Femur (tissue), 1 donor: ENCODE data around the gene PCDHGC3.

ENCODE experiments used
- DNase-seq: peaks from one replicate; pipeline ENCODE4 v3.0.0-alpha.2; 2017

Gene PCDHGC3

DNA sequence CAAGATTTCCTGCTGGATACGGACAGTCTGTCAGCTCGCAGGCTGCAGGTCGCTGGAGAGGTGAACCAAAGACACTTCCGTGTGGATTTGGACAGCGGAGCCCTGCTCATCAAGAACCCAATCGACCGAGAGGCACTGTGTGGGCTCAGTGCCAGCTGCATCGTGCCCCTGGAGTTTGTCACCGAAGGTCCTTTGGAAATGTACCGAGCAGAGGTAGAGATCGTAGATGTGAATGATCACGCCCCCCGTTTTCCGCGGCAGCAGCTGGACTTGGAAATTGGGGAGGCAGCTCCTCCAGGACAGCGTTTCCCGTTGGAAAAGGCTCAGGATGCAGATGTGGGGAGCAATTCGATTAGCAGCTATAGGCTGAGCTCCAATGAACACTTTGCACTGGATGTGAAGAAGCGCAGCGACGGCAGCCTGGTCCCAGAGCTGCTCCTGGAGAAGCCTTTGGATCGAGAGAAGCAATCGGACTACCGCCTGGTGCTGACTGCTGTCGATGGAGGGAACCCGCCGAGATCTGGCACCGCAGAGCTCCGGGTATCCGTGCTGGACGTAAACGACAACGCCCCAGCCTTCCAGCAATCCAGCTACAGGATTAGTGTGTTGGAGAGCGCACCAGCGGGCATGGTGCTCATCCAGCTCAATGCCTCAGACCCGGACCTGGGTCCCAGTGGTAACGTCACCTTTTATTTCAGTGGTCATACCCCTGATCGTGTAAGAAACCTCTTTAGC is 9.7 kb downstream of the PCDHGC3 start:
- no peak for DNase-seq

- no peak for DNase-seq
Measured at GRCh38 chr5:141486091-141486490, 10.3 kb downstream of the PCDHGC3 start.

DNA sequence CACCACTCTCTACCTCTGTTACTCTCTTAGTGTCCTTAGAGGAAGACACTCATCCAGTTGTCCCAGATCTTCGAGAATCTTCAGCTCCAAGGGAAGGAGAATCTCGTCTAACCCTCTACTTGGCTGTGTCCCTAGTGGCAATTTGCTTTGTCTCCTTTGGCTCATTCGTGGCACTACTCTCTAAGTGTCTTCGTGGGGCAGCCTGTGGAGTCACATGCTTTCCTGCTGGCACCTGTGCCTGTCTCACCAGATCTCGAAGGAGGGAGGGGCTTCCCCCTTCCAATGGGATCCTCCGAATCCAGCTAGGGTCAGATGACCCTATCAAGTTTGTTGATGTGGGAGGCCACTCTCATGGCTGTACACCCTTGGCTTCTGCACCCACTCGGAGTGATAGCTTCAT is 11.4 kb downstream of the PCDHGC3 start:
- DNase-seq = no peak

DNA sequence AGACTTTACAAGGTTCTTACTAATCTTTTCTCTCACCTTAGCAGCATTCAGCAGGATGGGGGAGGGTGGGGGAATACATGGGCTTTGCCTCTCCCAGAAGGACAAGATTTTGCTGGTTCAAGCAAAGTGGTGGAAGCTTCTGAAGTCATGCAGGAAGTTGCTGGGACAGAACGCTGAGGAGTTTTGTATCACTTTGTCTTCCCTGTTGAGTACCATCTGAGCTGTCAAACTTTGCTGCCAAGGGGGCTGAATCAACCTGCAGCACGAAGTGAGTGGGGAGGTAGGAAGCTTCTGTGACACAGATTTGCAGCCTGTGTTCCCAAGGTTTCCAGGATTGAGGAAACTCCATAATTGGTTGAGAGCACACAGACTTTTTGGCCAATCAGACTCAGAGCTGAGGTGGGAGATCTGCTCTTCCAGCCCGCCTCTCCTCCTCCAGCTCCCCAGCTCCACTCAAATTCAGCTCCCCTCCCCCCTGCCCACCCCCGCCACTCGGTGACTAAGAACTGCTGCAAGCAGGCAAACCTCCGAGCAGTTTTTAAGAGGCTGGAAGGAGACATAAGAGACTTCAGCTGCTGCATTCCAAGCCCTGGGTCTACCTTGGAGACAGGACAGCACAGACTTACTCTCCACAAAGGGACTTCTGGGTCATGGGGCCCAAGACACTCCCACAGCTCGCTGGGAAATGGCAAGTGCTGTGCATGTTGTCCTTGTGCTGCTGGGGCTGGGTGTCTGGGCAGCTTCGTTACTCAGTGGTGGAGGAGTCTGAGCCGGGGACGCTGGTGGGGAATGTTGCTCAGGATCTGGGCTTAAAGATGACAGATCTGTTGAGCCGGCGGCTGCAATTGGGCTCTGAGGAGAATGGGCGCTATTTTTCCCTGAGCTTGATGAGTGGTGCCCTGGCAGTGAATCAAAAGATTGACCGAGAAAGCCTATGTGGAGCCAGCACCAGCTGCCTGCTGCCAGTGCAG is 13.1 kb downstream of the PCDHGC3 start, which contains the start of gene PCDHGC5:
PCDHGC5 (plus strand) TSS at position 491 of the 971 bp plus-strand sequence; CDS start at position 651, 160 bp downstream.
- no peak for DNase-seq

DNA sequence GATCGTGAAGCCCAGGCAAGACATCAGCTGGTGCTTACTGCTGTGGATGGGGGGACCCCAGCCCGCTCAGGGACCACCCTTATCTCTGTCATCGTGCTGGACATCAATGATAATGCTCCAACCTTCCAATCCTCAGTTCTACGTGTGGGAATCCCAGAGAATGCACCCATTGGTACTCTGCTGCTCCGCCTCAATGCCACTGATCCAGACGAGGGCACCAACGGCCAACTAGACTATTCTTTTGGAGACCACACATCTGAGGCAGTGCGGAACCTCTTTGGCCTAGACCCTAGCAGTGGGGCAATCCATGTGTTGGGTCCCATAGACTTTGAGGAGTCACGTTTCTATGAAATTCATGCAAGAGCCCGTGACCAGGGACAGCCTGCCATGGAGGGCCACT is 14.1 kb downstream of the PCDHGC3 start:
- DNase-seq = no peak

GRCh38 chr5:141490271-141490670 is 14.5 kb downstream of the PCDHGC3 start:
- DNase-seq = no peak

DNA sequence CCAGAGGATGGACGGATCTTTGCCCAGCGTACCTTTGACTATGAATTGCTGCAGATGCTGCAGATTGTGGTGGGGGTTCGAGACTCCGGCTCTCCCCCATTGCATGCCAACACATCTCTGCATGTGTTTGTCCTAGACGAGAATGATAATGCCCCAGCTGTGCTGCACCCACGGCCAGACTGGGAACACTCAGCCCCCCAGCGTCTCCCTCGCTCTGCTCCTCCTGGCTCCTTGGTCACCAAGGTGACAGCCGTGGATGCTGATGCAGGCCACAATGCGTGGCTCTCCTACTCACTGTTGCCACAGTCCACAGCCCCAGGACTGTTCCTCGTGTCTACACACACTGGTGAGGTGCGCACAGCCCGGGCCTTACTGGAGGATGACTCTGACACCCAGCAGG is 15.0 kb downstream of the PCDHGC3 start:
- no peak for DNase-seq

GRCh38 chr5:141491323-141492167 is 15.8 kb downstream of the PCDHGC3 start:
- no peak for DNase-seq

DNA sequence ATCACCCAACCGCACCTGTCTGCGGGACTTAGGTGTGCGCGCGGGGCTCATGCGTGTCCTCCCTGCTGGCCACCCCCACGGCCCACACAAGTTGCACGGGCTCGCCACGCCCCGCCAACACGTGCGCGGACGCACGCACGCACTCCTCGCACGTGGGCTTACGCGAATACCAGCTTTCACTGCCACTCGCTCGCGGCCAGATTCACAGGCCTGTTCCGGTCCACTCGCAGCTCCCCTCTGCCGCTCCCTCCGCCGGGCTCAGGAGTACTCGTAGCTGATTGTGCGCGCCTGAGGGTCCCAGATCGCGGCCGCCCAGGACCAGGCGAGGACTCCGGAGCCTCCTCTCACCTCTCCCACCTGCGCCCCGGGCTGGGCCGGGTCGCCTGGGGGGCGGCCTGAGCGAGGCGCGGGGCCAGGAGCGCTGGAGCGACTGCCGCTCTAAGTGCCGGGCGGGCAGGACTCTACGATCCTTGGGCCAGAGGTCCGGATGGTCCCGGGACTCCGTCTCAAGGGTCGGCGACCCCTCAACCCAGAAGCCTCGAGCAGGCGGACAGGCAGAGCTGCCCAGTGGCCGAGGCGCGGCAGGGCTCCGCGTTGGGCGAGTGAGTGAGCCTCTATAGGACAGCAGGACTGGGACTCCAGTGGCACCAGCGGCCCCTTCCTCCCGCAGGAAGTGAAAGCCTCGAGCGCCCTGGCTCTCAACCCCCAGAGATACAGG is 16.6 kb downstream of the PCDHGC3 start:
- peak; percentile 21 for DNase-seq

GRCh38 chr5:141493500-141494422 is 18.0 kb downstream of the PCDHGC3 start:
- peak; percentile 27 for DNase-seq

- DNase-seq = peak; percentile 17
Measured at GRCh38 chr5:141494761-141495452, 19.1 kb downstream of the PCDHGC3 start.

DNA sequence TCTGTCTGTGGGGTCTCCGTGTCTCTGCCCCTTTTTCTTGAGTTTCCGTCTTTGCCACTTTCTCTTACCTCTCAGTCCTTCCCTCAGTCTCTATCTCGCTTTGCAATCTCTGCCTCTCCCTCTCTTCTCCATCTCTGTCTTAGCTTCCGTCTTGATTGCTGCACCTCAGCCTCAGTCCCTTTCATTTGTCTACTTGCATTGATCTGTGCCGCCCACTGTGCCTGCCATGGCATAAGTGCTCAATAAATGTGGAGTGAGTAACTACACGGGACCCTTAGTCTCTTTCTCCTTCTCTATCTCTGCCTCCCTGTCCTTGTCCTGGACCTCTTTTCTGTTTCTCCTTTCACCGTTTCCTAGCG is 19.7 kb downstream of the PCDHGC3 start:
- DNase-seq = no peak

- DNase-seq = no peak
Measured at GRCh38 chr5:141496038-141496437, 20.3 kb downstream of the PCDHGC3 start.

DNA sequence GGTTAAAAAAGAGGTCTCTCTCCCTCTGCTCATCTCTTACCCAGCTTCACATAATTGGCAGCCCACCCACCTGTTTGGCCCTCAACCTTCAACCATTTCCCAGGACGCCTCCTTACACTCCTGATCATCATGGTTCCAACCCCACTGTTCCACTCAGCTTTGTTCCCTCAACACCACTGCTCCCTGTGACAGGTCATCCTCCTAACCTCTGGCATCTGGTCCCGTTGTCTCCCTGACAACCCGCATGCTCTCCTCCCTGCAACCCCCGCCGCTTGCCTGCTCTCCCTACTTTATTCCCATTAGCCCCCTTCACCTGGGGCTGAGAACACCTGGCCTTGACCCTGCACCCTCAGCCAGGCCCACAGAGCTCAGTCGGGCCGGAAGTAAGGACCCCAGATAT is 26.0 kb downstream of the PCDHGC3 start:
- no peak for DNase-seq

DNA sequence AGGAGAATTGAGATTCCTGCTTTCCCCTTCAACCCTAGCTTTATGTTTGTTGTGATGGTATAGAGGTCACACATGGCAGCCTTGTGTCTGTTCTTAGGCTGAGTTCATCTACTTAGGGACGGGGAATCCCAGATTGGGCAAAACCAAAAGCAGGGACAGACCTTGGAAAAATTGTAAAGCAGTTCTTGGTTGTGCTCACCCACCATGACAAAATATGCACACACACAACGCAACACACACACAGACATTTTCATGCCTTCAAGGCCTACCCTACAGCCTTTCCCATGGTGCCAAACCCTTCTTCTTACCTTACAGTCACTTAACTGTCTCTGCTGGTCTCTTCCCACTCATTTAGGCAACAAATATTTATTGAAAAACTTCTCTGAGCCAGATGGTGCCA is 27.9 kb downstream of the PCDHGC3 start:
- DNase-seq = no peak

- no peak for DNase-seq
Measured at GRCh38 chr5:141504216-141504615, 28.4 kb downstream of the PCDHGC3 start.

GRCh38 chr5:141506381-141507155 is 30.8 kb downstream of the PCDHGC3 start:
- DNase-seq = no peak

DNA sequence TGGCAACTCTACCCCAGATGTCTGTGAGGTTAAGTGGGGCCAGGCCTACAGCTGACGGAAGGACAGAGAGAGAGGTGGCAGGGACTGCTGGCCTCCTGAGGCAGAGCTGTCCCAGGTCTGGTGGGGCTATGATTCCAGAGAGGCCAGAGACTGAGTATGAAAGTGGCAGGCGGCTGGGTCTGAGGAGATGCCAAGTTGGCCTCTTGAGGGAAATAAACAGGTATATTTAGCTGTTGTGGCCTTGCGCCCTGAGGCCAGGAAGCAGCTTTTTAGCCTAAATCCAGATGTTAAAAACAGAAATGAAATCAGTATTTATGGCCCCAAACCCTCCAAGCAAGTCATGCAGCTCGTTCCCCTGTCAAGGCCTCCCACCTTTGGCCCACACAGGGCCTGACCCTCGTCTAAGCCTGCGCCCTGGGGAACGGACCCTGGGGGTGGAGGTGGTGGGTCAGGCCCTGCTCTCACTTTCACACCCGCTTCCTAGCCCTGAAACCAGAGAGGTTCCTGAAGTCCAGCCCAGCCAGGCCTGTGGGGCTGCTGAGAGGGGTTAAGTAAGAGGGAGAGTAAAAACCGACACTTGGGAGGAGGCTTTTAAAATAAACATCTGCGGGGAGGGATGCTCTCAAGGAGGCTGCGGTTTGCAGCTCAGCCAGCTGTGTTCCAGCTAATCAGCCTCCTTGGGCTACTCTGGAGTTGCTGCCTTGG is 31.8 kb downstream of the PCDHGC3 start:
- DNase-seq = peak; percentile 88

DNA sequence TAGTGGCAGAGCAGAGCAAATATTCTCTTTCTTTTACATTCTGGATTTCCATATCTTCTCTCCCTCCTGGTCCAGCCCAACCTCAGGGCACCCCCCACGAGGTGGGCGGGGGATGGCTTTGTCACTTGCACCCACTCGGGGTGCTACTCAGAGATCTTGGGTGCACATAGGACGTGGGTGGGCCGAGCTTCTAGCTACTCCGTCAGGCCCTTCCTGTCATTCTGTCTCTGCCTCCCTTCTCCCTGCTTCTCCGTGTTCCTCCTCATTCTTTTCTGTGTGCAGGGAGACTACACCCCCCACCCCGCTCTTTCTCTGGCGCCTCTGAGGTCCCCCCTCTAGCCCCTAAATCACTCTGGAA is 32.7 kb downstream of the PCDHGC3 start:
- DNase-seq = no peak
